ENCODE results near the gene SDHC. TPM values are rescaled to one million over a fixed set of nuclear protein-coding genes. Genes with fewer than 3 reads are reported as not detected.
"Not testable (repeated sequence)": the region's sequence is repeated elsewhere in the genome, so short reads cannot be mapped to it uniquely, and the experiment has no call there.

Gene SDHC
- total and polyA plus RNA-seq, 2 of the 13 experiments (the other 11 are each of a cell fraction or from before 2014, with no cell fraction given) = 27.1 to 229 TPM

DNA sequence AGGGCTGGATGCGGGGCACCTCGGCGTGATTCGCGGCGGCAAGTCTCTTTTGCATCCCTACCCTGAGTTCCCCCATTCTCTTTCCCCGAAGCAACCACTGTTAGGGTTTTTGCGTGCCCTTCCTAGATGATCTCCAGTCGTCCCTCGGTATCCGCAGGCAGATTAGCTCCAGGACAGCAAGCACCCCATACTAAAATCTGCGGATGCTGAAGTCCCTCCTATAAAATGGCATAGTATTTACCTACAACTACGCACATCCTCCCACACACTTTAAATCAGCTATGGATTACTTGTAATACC lies 76.3 kb downstream of the SDHC start:
- H3K9me3 ChIP-seq (ENCODE audit: low read length) = no peaks in the 10 kb centered on the region
- FAIRE-seq (no peak), ATAC-seq (no peak; the same call in 1 of the 3 replicates)

GRCh38 chr1:161391136-161391535 lies 77.0 kb downstream of the SDHC start:
- H3K4me1 ChIP-seq (ENCODE audit: insufficient read depth, low read length) = peaks cover 47% of the 10 kb centered on the region
- POLR2A ChIA-PET; CTCF ChIA-PET (ENCODE audit: low intra/inter-chr PET ratio, low total read pairs); H2AFZ ChIP-seq (ENCODE audit: low read length); H3K9me3 ChIP-seq (ENCODE audit: low read length); H3K36me3 ChIP-seq (replicated peaks in 1 of 2; ENCODE audit: control insufficient read depth in 1 of 2, insufficient read depth in 2 of 2, low read length in 2 of 2); intact Hi-C loops (cut with micrococcal nuclease; ENCODE audit: unreplicated experiment); BruUV-seq (replicated peaks); H3K27me3 ChIP-seq (ENCODE audit: control insufficient read depth in 1 of 2, insufficient read depth in 2 of 2, low read length in 2 of 2); FAIRE-seq; H3K79me2 ChIP-seq (ENCODE audit: insufficient read depth, low read length); ATAC-seq; in situ Hi-C loops (cut with HindIII; ENCODE audit: extremely low pct_ligation_motif_present, low pct_unique_long_range_greater_than_20kb); H3K27ac ChIP-seq (ENCODE audit: extremely low read length, insufficient read depth, low read length); DNase-seq (ENCODE audit: low spot score); H4K20me1 ChIP-seq (ENCODE audit: insufficient read depth, low read length); H3K9ac ChIP-seq (ENCODE audit: insufficient read depth, low read depth, low read length); H3K4me2 ChIP-seq (ENCODE audit: low read depth, low read length); H3K4me3 ChIP-seq (replicated peaks in 1 of 3; ENCODE audit: insufficient read depth in 1 of 3, low read depth in 2 of 3, low read length in 3 of 3): not testable (repeated sequence)
- 88% methylated on average over 5 of the region's 7 CpGs for WGBS (ENCODE audit: low lambda C conversion rate)

More for the DNA sequence above, 76.3 kb downstream of the SDHC start:
- intact Hi-C loops (cut with micrococcal nuclease; ENCODE audit: unreplicated experiment) (loop anchor here (1.0 kb wide), 1 partner anchor 8 kb away; no protein-coding TSS in a partner anchor), in situ Hi-C loops (cut with HindIII; ENCODE audit: extremely low pct_ligation_motif_present, low pct_unique_long_range_greater_than_20kb) (no loop called here)
- peak overlapping the region; percentile 66 to 97 (median 80) for H3K4me3 ChIP-seq (replicated peaks in 1 of 3; ENCODE audit: insufficient read depth in 1 of 3, low read depth in 2 of 3, low read length in 3 of 3)
- no peak for DNase-seq (ENCODE audit: low spot score)
- H3K79me2 ChIP-seq (ENCODE audit: insufficient read depth, low read length) = no peaks in the 10 kb centered on the region
- ChIA-PET POLR2A (interaction anchor here (2.3 to 2.4 kb wide), 2 partner anchors 76 to 170 kb away, joined by 5 to 10 read pairs; partner anchors contain the start of gene SDHC), CTCF (ENCODE audit: low intra/inter-chr PET ratio, low total read pairs) (no interaction called here)
- H3K27me3 ChIP-seq (ENCODE audit: control insufficient read depth in 1 of 2, insufficient read depth in 2 of 2, low read length in 2 of 2) = no peaks in the 10 kb centered on the region; a peak in 1 of 5 replicates
- peak overlapping the region; percentile 88 for H3K9ac ChIP-seq (ENCODE audit: insufficient read depth, low read depth, low read length)
- BruUV-seq (replicated peaks) = TSS peak; percentile 90
- H4K20me1 ChIP-seq (ENCODE audit: insufficient read depth, low read length) = no peaks in the 10 kb centered on the region
- 10% methylated on average over 13 of the region's 13 CpGs for WGBS (ENCODE audit: low lambda C conversion rate)
- H2AFZ ChIP-seq (ENCODE audit: low read length) = no peak overlapping the region
- H3K4me1 ChIP-seq (ENCODE audit: insufficient read depth, low read length) = peaks cover 50% of the 10 kb centered on the region
- TF ChIP-seq BORCS8-MEF2B (CRISPR knock-in tag; IDR thresholded peaks at IDR 0.05) (peak; percentile 12; the same call in 1 of the 2 replicates), MIXL1 (CRISPR knock-in tag; IDR thresholded peaks at IDR 0.05) (no peak), ZNF431 (CRISPR knock-in tag; IDR thresholded peaks at IDR 0.05; ENCODE audit: borderline replicate concordance, low read depth) (0 out of 2 replicates have a peak, but pooled peaks have one; percentile 44), HNRNPLL (IDR thresholded peaks at IDR 0.05; ENCODE audit: low read depth, low read length, poor library complexity, severe bottlenecking) (peak; percentile 54), NCOA5 (CRISPR knock-in tag; IDR thresholded peaks at IDR 0.05) (no peak), SRSF4 (IDR thresholded peaks at IDR 0.05; ENCODE audit: low read depth, low read length, poor library complexity, severe bottlenecking) (no peak), ZFX (CRISPR knock-in tag; IDR thresholded peaks at IDR 0.05; ENCODE audit: low read depth) (peak; percentile 16; the same call in 1 of the 2 replicates), PHF20 (CRISPR knock-in tag; IDR thresholded peaks at IDR 0.05) (peak; percentile 49; the same call in 1 of the 2 replicates), ZNF605 (CRISPR knock-in tag; IDR thresholded peaks at IDR 0.05) (peak; percentile 8; the same call in 1 of the 2 replicates), ATRX (CRISPR knock-in tag; IDR thresholded peaks at IDR 0.05; ENCODE audit: borderline replicate concordance) (no peak), KAT2B (IDR thresholded peaks at IDR 0.05; ENCODE audit: borderline replicate concordance, low read depth, low read length) (no peak)
- TF ChIP-seq, protein P1, sequence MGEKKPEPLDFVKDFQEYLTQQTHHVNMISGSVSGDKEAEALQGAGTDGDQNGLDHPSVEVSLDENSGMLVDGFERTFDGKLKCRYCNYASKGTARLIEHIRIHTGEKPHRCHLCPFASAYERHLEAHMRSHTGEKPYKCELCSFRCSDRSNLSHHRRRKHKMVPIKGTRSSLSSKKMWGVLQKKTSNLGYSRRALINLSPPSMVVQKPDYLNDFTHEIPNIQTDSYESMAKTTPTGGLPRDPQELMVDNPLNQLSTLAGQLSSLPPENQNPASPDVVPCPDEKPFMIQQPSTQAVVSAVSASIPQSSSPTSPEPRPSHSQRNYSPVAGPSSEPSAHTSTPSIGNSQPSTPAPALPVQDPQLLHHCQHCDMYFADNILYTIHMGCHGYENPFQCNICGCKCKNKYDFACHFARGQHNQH (CRISPR knock-in tag; IDR thresholded peaks at IDR 0.05) = no peak
- no peaks in the 10 kb centered on the region for H3K36me3 ChIP-seq (replicated peaks in 1 of 2; ENCODE audit: control insufficient read depth in 1 of 2, insufficient read depth in 2 of 2, low read length in 2 of 2)
- H3K4me2 ChIP-seq (ENCODE audit: low read depth, low read length) = peak overlapping the region; percentile 98
- peak overlapping the region; percentile 46 for H3K27ac ChIP-seq (ENCODE audit: extremely low read length, insufficient read depth, low read length)
